HUDEP-2 (cell line): ENCODE data around the gene PLA2R1.

Experiments used
- DNase-seq, 76 experiments: peaks; one replicate each; lab custom pipeline; 2025; ENCODE audit not compliant: unreplicated experiment in 76 of 76; lab: John Stamatoyannopoulos, UW

The PLA2R1 gene

GRCh38 chr2:159939946-159940345 is 122.5 kb downstream of the PLA2R1 start:
- DNase-seq = peak in 3 of 76 experiments; percentile 1 to 7 (median 4)

GRCh38 chr2:159938395-159938794 is 124.0 kb downstream of the PLA2R1 start:
- no peak for DNase-seq

- DNase-seq = peak in 2 of 76 experiments; percentile 1
Observed at GRCh38 chr2:159936471-159936870, 125.9 kb downstream of the PLA2R1 start.

GRCh38 chr2:159933727-159934049 is 128.7 kb downstream of the PLA2R1 start:
- DNase-seq = no peak

GRCh38 chr2:159933040-159933726 is 129.2 kb downstream of the PLA2R1 start:
- DNase-seq = no peak

- no peak for DNase-seq
Observed at GRCh38 chr2:159926695-159927094, 135.7 kb downstream of the PLA2R1 start.

GRCh38 chr2:159925975-159926374 is 136.4 kb downstream of the PLA2R1 start:
- no peak for DNase-seq

- no peak for DNase-seq
Observed at GRCh38 chr2:159922563-159922962, 139.9 kb downstream of the PLA2R1 start.

- peak in 51 of 76 experiments; percentile 5 to 60 (median 33) for DNase-seq
Observed at GRCh38 chr2:159921752-159922404, 140.5 kb downstream of the PLA2R1 start.

- DNase-seq = no peak
Observed at GRCh38 chr2:159916511-159916910, 145.9 kb downstream of the PLA2R1 start.

GRCh38 chr2:159913900-159914299 is 148.5 kb downstream of the PLA2R1 start:
- no peak for DNase-seq

GRCh38 chr2:159912580-159912979 is 149.8 kb downstream of the PLA2R1 start:
- DNase-seq = no peak

- DNase-seq = no peak
Observed at GRCh38 chr2:159910951-159911350, 151.5 kb downstream of the PLA2R1 start.

- no peak for DNase-seq
Observed at GRCh38 chr2:159908623-159909022, 153.8 kb downstream of the PLA2R1 start.

- DNase-seq = no peak
Observed at GRCh38 chr2:159907909-159908308, 154.5 kb downstream of the PLA2R1 start.

- no peak for DNase-seq
Observed at GRCh38 chr2:159905926-159906714, 156.3 kb downstream of the PLA2R1 start.

- DNase-seq = peak in 26 of 76 experiments; percentile 1 to 64 (median 35)
Observed at GRCh38 chr2:159904959-159905305, 157.5 kb downstream of the PLA2R1 start.

GRCh38 chr2:159904127-159904958 is 158.1 kb downstream of the PLA2R1 start, which contains the start of gene LY75:
LY75 (minus strand) TSS chr2:159904756.
- peak in 41 of 76 experiments; percentile 5 to 64 (median 33) for DNase-seq

- DNase-seq = peak in 6 of 76 experiments; percentile 3 to 16 (median 7)
Observed at GRCh38 chr2:159903443-159904126, 158.8 kb downstream of the PLA2R1 start.

GRCh38 chr2:159902722-159903121 is 159.7 kb downstream of the PLA2R1 start:
- no peak for DNase-seq
